ENCODE measurements around the gene FIBCD1. TPM values are rescaled to one million over a fixed set of nuclear protein-coding genes. Genes with fewer than 3 reads are reported as not detected.

Gene FIBCD1
- total RNA-seq, 4 donors from 2014 or later = not detected

- WGBS = 70% methylated on average over 34 of the region's 34 CpGs
- Histone ChIP-seq H3K36me3 (peaks cover 45% of the 10 kb centered on the region), H3K27ac (no peak overlapping the region), H3K4me3 (no peak overlapping the region), H3K27me3 (peaks cover 25% of the 10 kb centered on the region), H3K9me3 (no peaks in the 10 kb centered on the region), H3K4me1 (peaks cover 27% of the 10 kb centered on the region)
- DNase-seq (ENCODE audit: low spot score in 2 of 2) = no peak
- TF ChIP-seq POLR2A (IDR thresholded peaks at IDR 0.05) = no peak
- no peak for TF ChIP-seq EP300 (IDR thresholded peaks at IDR 0.05)
- TF ChIP-seq CTCF (IDR thresholded peaks at IDR 0.05) = peak in 1 of 2 donors; percentile 28
- no peak for TF ChIP-seq POLR2AphosphoS5 (IDR thresholded peaks at IDR 0.05)
Measured at GRCh38 chr9:130893341-130894101, 45.5 kb downstream of the FIBCD1 start.

GRCh38 chr9:130892477-130893304 lies 46.4 kb downstream of the FIBCD1 start:
- TF ChIP-seq POLR2AphosphoS5 (IDR thresholded peaks at IDR 0.05) (no peak), POLR2A (IDR thresholded peaks at IDR 0.05) (no peak), EP300 (IDR thresholded peaks at IDR 0.05) (no peak), CTCF (IDR thresholded peaks at IDR 0.05) (no peak)
- Histone ChIP-seq H3K4me3 (no peak overlapping the region), H3K36me3 (peaks cover 53% of the 10 kb centered on the region), H3K9me3 (no peaks in the 10 kb centered on the region), H3K4me1 (peaks cover 27% of the 10 kb centered on the region), H3K27ac (no peak overlapping the region), H3K27me3 (peaks cover 17% of the 10 kb centered on the region)
- DNase-seq (ENCODE audit: low spot score in 2 of 2) = no peak
- 79% methylated on average over 24 of the region's 24 CpGs for WGBS

GRCh38 chr9:130891688-130892476 lies 47.2 kb downstream of the FIBCD1 start:
- Histone ChIP-seq H3K9me3 (no peaks in the 10 kb centered on the region), H3K36me3 (peaks cover 62% of the 10 kb centered on the region), H3K27ac (no peak overlapping the region), H3K4me1 (peaks cover 27% of the 10 kb centered on the region), H3K4me3 (no peak overlapping the region), H3K27me3 (peaks cover 9% of the 10 kb centered on the region)
- no peak for DNase-seq (ENCODE audit: low spot score in 2 of 2)
- TF ChIP-seq POLR2A (IDR thresholded peaks at IDR 0.05) = no peak
- TF ChIP-seq EP300 (IDR thresholded peaks at IDR 0.05) = no peak
- TF ChIP-seq POLR2AphosphoS5 (IDR thresholded peaks at IDR 0.05) = no peak
- no peak for TF ChIP-seq CTCF (IDR thresholded peaks at IDR 0.05)
- WGBS = 57% methylated on average over 15 of the region's 18 CpGs

GRCh38 chr9:130890870-130891687 lies 48.0 kb downstream of the FIBCD1 start:
- WGBS = 86% methylated on average over 16 of the region's 20 CpGs
- peaks cover 27% of the 10 kb centered on the region for H3K4me1 ChIP-seq
- peaks cover under 1% of the 10 kb centered on the region for H3K27me3 ChIP-seq
- no peak for TF ChIP-seq POLR2A (IDR thresholded peaks at IDR 0.05)
- TF ChIP-seq POLR2AphosphoS5 (IDR thresholded peaks at IDR 0.05) = no peak
- TF ChIP-seq CTCF (IDR thresholded peaks at IDR 0.05) = no peak
- TF ChIP-seq EP300 (IDR thresholded peaks at IDR 0.05) = no peak
- no peak overlapping the region for H3K27ac ChIP-seq
- H3K4me3 ChIP-seq = no peak overlapping the region
- H3K9me3 ChIP-seq = no peaks in the 10 kb centered on the region
- H3K36me3 ChIP-seq = peaks cover 70% of the 10 kb centered on the region
- no peak for DNase-seq (ENCODE audit: low spot score in 2 of 2)

Data from suprapubic skin (tissue), 4 donors.